IPS-20b (cell line): ENCODE results near the gene INPP5A.

Source experiments
- H3K27ac ChIP-seq: one replicate; pipeline ENCODE4 v1.5.1; 2013; ENCODE audit warnings: low read length
- H3K27me3 ChIP-seq: 2 replicates; pipeline ENCODE4 v1.6.1; 2013; ENCODE audit warnings: mild to moderate bottlenecking, low read length, inconsistent platforms; ENCODE audit not compliant: insufficient read depth
- H3K36me3 ChIP-seq: 2 replicates; pipeline ENCODE4 v1.6.1; 2013; ENCODE audit warnings: low read depth, mild to moderate bottlenecking, inconsistent platforms, low read length, moderate library complexity; ENCODE audit not compliant: insufficient read depth
- H3K4me1 ChIP-seq: 2 replicates; pipeline ENCODE4 v1.6.1; 2013; ENCODE audit warnings: mild to moderate bottlenecking, control low read depth, inconsistent platforms, low read length, moderate library complexity; ENCODE audit not compliant: insufficient read depth
- H3K4me3 ChIP-seq: 2 replicates; pipeline ENCODE4 v1.5.1; 2013; ENCODE audit warnings: mild to moderate bottlenecking, low read length, inconsistent platforms
- H3K9ac ChIP-seq: 2 replicates; pipeline ENCODE4 v1.6.1; 2013; ENCODE audit warnings: low read depth, mild to moderate bottlenecking, inconsistent platforms, low read length, moderate library complexity
- H3K9me3 ChIP-seq: 2 replicates; pipeline ENCODE4 v1.6.1; 2013; ENCODE audit warnings: mild to moderate bottlenecking, low read depth, low read length, inconsistent platforms; ENCODE audit not compliant: insufficient read depth

INPP5A gene

GRCh38 chr10:132523561-132524442 is 13.8 kb upstream of the INPP5A start:
- H3K36me3 ChIP-seq: no peaks in the 10 kb centered on the region
- peaks cover 57% of the 10 kb centered on the region for H3K27me3 ChIP-seq
- H3K4me1 ChIP-seq: peaks cover 6% of the 10 kb centered on the region; the same call in 1 of the 2 replicates
- no peak overlapping the region for H3K27ac ChIP-seq
- no peaks in the 10 kb centered on the region for H3K9me3 ChIP-seq
- no peak overlapping the region for H3K9ac ChIP-seq
- H3K4me3 ChIP-seq: no peak overlapping the region

- Histone ChIP-seq H3K4me3 (no peak overlapping the region), H3K36me3 (no peaks in the 10 kb centered on the region), H3K9me3 (no peaks in the 10 kb centered on the region), H3K4me1 (no peaks in the 10 kb centered on the region), H3K9ac (no peak overlapping the region), H3K27me3 (peaks cover 49% of the 10 kb centered on the region), H3K27ac (no peak overlapping the region)
Observed at GRCh38 chr10:132524443-132525285, 12.9 kb upstream of the INPP5A start.

- no peaks in the 10 kb centered on the region for H3K4me1 ChIP-seq
- peaks cover 5% of the 10 kb centered on the region; the same call in 1 of the 2 replicates for H3K9me3 ChIP-seq
- H3K9ac ChIP-seq: no peak overlapping the region
- H3K36me3 ChIP-seq: no peaks in the 10 kb centered on the region
- peaks cover 31% of the 10 kb centered on the region for H3K27me3 ChIP-seq
- H3K4me3 ChIP-seq: no peak overlapping the region
- no peak overlapping the region for H3K27ac ChIP-seq
Observed at GRCh38 chr10:132526676-132527075, 10.9 kb upstream of the INPP5A start.

GRCh38 chr10:132527339-132528063 is 10.1 kb upstream of the INPP5A start:
- peaks cover 31% of the 10 kb centered on the region for H3K27me3 ChIP-seq
- H3K4me1 ChIP-seq: no peaks in the 10 kb centered on the region
- H3K9ac ChIP-seq: no peak overlapping the region
- H3K9me3 ChIP-seq: peaks cover 5% of the 10 kb centered on the region; the same call in 1 of the 2 replicates
- H3K36me3 ChIP-seq: no peaks in the 10 kb centered on the region
- no peak overlapping the region for H3K4me3 ChIP-seq
- no peak overlapping the region for H3K27ac ChIP-seq

GRCh38 chr10:132528064-132528691 is 9.4 kb upstream of the INPP5A start:
- Histone ChIP-seq H3K4me1 (no peaks in the 10 kb centered on the region), H3K27ac (no peak overlapping the region), H3K36me3 (no peaks in the 10 kb centered on the region), H3K9ac (no peak overlapping the region), H3K4me3 (no peak overlapping the region), H3K9me3 (peaks cover 5% of the 10 kb centered on the region; the same call in 1 of the 2 replicates), H3K27me3 (peaks cover 31% of the 10 kb centered on the region)

GRCh38 chr10:132532179-132532578 is 5.4 kb upstream of the INPP5A start:
- H3K27ac ChIP-seq: no peak overlapping the region

GRCh38 chr10:132532749-132533560 is 4.6 kb upstream of the INPP5A start:
- H3K9me3 ChIP-seq: peaks cover 5% of the 10 kb centered on the region; the same call in 1 of the 2 replicates
- H3K4me1 ChIP-seq: peaks cover 9% of the 10 kb centered on the region; the same call in 1 of the 2 replicates
- H3K27me3 ChIP-seq: peaks cover 23% of the 10 kb centered on the region
- no peak overlapping the region for H3K27ac ChIP-seq
- no peak overlapping the region for H3K9ac ChIP-seq
- no peak overlapping the region for H3K4me3 ChIP-seq
- H3K36me3 ChIP-seq: no peaks in the 10 kb centered on the region

More at GRCh38 chr10:132532179-132532578, 5.4 kb upstream of the INPP5A start:
- peaks cover 31% of the 10 kb centered on the region for H3K27me3 ChIP-seq
- H3K4me1 ChIP-seq: peaks cover 9% of the 10 kb centered on the region; the same call in 1 of the 2 replicates
- no peak overlapping the region for H3K9ac ChIP-seq
- no peaks in the 10 kb centered on the region for H3K36me3 ChIP-seq
- peaks cover 5% of the 10 kb centered on the region; the same call in 1 of the 2 replicates for H3K9me3 ChIP-seq
- no peak overlapping the region for H3K4me3 ChIP-seq

GRCh38 chr10:132533571-132534260 is 3.9 kb upstream of the INPP5A start:
- H3K27me3 ChIP-seq: peaks cover 23% of the 10 kb centered on the region
- H3K27ac ChIP-seq: no peak overlapping the region
- no peak overlapping the region for H3K4me3 ChIP-seq
- H3K4me1 ChIP-seq: peaks cover 15% of the 10 kb centered on the region
- peaks cover 5% of the 10 kb centered on the region; the same call in 1 of the 2 replicates for H3K9me3 ChIP-seq
- no peak overlapping the region for H3K9ac ChIP-seq
- H3K36me3 ChIP-seq: no peaks in the 10 kb centered on the region

GRCh38 chr10:132534391-132535064 is 3.1 kb upstream of the INPP5A start:
- Histone ChIP-seq H3K36me3 (no peaks in the 10 kb centered on the region), H3K27me3 (peaks cover 28% of the 10 kb centered on the region), H3K4me1 (peaks cover 15% of the 10 kb centered on the region), H3K9ac (no peak overlapping the region), H3K27ac (no peak overlapping the region), H3K4me3 (no peak overlapping the region), H3K9me3 (peaks cover 5% of the 10 kb centered on the region; the same call in 1 of the 2 replicates)
